Parathyroid adenoma (tissue), 2 donors: ENCODE measurements around the gene AJUBA.

Experiments
- H2AFZ ChIP-seq: fragments of 300-600 bp; sonication (generic); one replicate; pipeline ENCODE4 v1.7.0; 2017; ENCODE audit warnings: antibody characterized with exemption, mild to moderate bottlenecking
- H3K27ac ChIP-seq: fragments of 300-600 bp; sonication (generic); one replicate; pipeline ENCODE4 v1.7.0; 2017
- H3K27me3 ChIP-seq: fragments of 300-600 bp; sonication (generic); one replicate; pipeline ENCODE4 v1.7.0; 2017; ENCODE audit warnings: low read length; ENCODE audit not compliant: control insufficient read depth, insufficient read depth
- H3K36me3 ChIP-seq: fragments of 300-600 bp; sonication (generic); one replicate; pipeline ENCODE4 v1.7.0; 2017; ENCODE audit warnings: low read length; ENCODE audit not compliant: control insufficient read depth, insufficient read depth
- H3K4me1 ChIP-seq: fragments of 300-600 bp; sonication (generic); one replicate; pipeline ENCODE4 v1.7.0; 2017; ENCODE audit warnings: control low read depth
- H3K4me2 ChIP-seq: fragments of 300-600 bp; sonication (generic); one replicate; pipeline ENCODE4 v1.7.0; 2017; ENCODE audit warnings: low read length
- H3K4me3 ChIP-seq: fragments of 300-600 bp; sonication (generic); one replicate; pipeline ENCODE4 v1.7.0; 2017; ENCODE audit warnings: low read depth, low read length
- H3K79me2 ChIP-seq: fragments of 300-600 bp; sonication (generic); one replicate; pipeline ENCODE4 v1.7.0; 2017; ENCODE audit warnings: control low read depth
- H3K9ac ChIP-seq: fragments of 300-600 bp; sonication (generic); one replicate; pipeline ENCODE4 v1.7.0; 2017; ENCODE audit warnings: mild to moderate bottlenecking
- H3K9me3 ChIP-seq: fragments of 300-600 bp; sonication (generic); one replicate; pipeline ENCODE4 v1.7.0; 2017; ENCODE audit warnings: low read length; ENCODE audit not compliant: control insufficient read depth
- TF ChIP-seq, protein P1 (sequence below): fragments of 300-600 bp; sonication (generic); IDR thresholded peaks from one replicate; pipeline ENCODE4 v1.7.0; 2017; ENCODE audit warnings: antibody characterized with exemption, mild to moderate bottlenecking
- donor health status: primary hyperparathyroidism.

The AJUBA gene

DNA sequence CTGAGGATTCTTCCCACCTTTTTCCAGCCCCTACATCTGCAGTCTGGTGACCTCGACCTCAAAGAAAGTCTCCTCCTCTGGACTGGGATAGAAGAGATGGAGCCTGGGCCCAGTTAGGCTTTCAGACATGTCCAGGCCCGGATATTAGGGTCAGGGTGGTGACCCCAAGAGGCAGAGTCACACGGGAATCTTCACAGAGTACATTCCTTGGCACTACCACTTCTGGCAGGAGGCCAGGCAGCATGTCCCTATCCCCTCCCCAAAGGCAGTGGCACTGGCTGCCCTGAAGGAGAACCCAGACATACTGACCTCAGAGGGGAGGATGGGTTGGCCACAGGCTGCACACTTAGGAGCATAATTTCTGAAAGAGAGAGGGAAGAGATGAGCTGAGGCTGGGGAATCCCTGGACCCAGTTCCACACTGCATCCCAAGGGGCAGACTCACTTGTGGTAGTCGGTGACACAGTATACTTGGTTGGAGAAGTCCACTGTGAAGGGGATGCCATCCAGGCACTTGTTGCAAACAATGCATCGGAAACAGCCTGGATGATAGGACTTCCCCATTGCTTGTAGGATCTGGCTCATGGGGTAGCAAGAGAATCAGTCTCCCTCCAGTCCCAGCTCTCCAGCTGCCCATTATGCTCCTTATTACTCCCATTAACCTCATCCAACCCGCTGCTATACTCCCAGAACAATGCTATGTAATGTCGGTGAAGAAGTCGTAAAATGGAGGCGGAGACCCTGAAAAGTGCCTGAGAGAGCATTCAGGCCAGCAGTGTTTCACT, 7.6 kb downstream of the AJUBA start:
- Histone ChIP-seq H3K9ac (no peak overlapping the region), H3K36me3 (no peaks in the 10 kb centered on the region), H3K9me3 (no peaks in the 10 kb centered on the region), H3K4me3 (no peak overlapping the region), H3K27ac (no peak overlapping the region), H3K4me2 (no peak overlapping the region), H3K27me3 (no peaks in the 10 kb centered on the region), H3K79me2 (no peaks in the 10 kb centered on the region), H3K4me1 (peaks cover 7% of the 10 kb centered on the region), H2AFZ (no peak overlapping the region)
- TF ChIP-seq, protein P1, sequence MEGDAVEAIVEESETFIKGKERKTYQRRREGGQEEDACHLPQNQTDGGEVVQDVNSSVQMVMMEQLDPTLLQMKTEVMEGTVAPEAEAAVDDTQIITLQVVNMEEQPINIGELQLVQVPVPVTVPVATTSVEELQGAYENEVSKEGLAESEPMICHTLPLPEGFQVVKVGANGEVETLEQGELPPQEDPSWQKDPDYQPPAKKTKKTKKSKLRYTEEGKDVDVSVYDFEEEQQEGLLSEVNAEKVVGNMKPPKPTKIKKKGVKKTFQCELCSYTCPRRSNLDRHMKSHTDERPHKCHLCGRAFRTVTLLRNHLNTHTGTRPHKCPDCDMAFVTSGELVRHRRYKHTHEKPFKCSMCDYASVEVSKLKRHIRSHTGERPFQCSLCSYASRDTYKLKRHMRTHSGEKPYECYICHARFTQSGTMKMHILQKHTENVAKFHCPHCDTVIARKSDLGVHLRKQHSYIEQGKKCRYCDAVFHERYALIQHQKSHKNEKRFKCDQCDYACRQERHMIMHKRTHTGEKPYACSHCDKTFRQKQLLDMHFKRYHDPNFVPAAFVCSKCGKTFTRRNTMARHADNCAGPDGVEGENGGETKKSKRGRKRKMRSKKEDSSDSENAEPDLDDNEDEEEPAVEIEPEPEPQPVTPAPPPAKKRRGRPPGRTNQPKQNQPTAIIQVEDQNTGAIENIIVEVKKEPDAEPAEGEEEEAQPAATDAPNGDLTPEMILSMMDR = no peak

DNA sequence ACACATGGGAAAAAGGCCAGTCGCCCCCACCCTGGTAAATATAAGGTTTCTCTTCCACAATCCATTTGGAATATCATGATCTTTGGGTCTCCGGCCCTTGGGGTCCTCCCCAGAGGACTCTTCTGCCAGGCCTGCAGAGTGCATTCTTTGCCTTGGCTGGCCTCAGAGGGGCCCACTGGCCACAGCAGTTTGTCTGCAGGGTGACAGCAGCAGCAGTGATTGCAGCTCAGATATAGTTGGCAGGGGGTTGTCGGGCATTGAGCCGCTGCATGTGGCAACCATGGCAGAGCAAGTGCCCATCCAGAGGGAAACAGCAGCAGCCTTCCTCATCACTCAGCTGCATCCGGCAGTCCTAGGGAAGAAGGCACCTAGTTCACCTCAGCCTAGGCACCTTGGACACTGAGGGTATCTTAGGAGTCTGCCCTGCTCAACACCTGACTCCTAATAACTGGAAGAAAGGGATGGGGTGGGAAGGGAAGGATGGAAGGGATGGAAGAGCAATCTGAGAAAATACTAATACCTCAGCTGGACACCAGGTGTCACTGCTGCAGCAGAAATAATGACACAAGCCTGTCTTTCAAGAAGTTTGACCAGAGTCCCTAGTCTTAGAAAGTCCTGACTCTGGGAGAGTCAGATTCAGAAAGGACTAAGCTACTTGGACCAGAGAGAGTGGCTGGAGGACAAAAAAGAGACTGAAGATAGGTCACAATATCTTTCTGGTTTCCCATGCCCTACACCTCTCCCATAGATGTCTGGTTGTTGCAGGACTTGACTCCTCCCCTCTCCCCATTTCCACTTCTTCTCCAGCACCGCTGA, 8.9 kb downstream of the AJUBA start:
- H3K4me1 ChIP-seq = peaks cover 7% of the 10 kb centered on the region
- no peak overlapping the region for H3K4me2 ChIP-seq
- no peaks in the 10 kb centered on the region for H3K79me2 ChIP-seq
- TF ChIP-seq, protein P1 = peak; percentile 77
- H3K27me3 ChIP-seq = no peaks in the 10 kb centered on the region
- H3K9ac ChIP-seq = no peak overlapping the region
- no peaks in the 10 kb centered on the region for H3K36me3 ChIP-seq
- no peak overlapping the region for H3K27ac ChIP-seq
- H3K4me3 ChIP-seq = no peak overlapping the region
- H2AFZ ChIP-seq = no peak overlapping the region
- H3K9me3 ChIP-seq = no peaks in the 10 kb centered on the region

GRCh38 chr14:22972313-22972930, 9.9 kb downstream of the AJUBA start:
- H3K36me3 ChIP-seq = no peaks in the 10 kb centered on the region
- no peaks in the 10 kb centered on the region for H3K9me3 ChIP-seq
- no peak overlapping the region for H3K4me3 ChIP-seq
- no peaks in the 10 kb centered on the region for H3K79me2 ChIP-seq
- H3K9ac ChIP-seq = no peak overlapping the region
- peaks cover 7% of the 10 kb centered on the region for H3K4me1 ChIP-seq
- H3K27me3 ChIP-seq = no peaks in the 10 kb centered on the region
- no peak overlapping the region for H3K27ac ChIP-seq
- H3K4me2 ChIP-seq = no peak overlapping the region
- TF ChIP-seq, protein P1 = no peak
- no peak overlapping the region for H2AFZ ChIP-seq

GRCh38 chr14:22971152-22971551, 11.2 kb downstream of the AJUBA start:
- H3K36me3 ChIP-seq = no peaks in the 10 kb centered on the region
- H3K27me3 ChIP-seq = no peaks in the 10 kb centered on the region
- no peak overlapping the region for H3K9ac ChIP-seq
- TF ChIP-seq, protein P1 = no peak
- no peak overlapping the region for H3K4me2 ChIP-seq
- H2AFZ ChIP-seq = no peak overlapping the region
- H3K79me2 ChIP-seq = no peaks in the 10 kb centered on the region
- no peak overlapping the region for H3K4me3 ChIP-seq
- peaks cover 6% of the 10 kb centered on the region for H3K4me1 ChIP-seq
- no peaks in the 10 kb centered on the region for H3K9me3 ChIP-seq
- H3K27ac ChIP-seq = no peak overlapping the region
